ENCODE measurements around the gene IL17RE. TPM values are rescaled to one million over a fixed set of nuclear protein-coding genes. Genes with fewer than 3 reads are reported as not detected.

The IL17RE gene
- total RNA-seq, 3 donors from 2014 or later, result 41.8 to 116 (median 82.8) TPM

DNA sequence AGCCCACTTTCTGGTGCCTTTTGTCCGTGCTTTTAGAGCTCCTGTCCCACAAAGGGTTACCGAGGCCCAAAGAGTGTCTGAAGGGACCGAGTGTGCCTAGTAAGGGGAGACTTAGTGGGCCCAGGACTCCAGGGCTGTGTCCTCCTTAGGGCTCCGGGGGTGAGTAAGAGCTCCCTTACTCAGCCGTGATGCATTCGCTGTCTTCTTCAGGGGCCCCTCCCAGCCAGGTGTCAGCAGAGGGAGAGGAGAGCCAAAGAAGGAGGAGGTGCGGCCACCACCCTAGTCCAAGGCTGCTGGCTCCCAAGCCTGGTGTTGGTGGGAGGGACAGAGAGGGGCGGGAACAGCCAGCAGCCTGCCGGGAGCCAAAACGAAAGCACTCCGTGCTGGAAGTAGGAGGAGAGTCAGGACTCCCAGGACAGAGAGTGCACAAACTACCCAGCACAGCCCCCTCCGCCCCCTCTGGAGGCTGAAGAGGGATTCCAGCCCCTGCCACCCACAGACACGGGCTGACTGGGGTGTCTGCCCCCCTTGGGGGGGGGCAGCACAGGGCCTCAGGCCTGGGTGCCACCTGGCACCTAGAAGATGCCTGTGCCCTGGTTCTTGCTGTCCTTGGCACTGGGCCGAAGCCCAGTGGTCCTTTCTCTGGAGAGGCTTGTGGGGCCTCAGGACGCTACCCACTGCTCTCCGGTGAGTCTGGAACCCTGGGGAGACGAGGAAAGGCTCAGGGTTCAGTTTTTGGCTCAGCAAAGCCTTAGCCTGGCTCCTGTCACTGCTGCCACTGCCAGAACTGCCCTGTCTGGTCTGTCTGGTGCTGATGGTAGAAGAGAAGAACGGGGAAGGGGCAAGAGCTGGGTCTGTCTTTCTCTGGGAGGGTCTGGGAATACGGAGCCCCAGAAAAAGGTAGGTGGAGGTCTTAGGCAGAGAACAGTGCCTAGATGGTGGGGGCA lies 14.4 kb downstream of the IL17RE start, which contains the start of gene IL17RC:
IL17RC (plus strand) TSS at position 365 of the 947 bp plus-strand sequence; CDS start at position 583, 218 bp downstream.
- Histone ChIP-seq H3K4me3 (peak within 1 kb of the TSS; percentile 32), H3K36me3 (ENCODE audit: low read depth) (peaks cover 3% of the 10 kb centered on the region), H3K9me3 (no peaks in the 10 kb centered on the region), H3K4me1 (ENCODE audit: low read depth) (peaks cover 35% of the 10 kb centered on the region)
- no peak for TF ChIP-seq CTCF (IDR thresholded peaks at IDR 0.05)
- ATAC-seq (peak; percentile 89), DNase-seq (peak; percentile 90 to 93 (median 91))
- intact Hi-C loops (cut with DNase I, micrococcal nuclease), result no loop called here

DNA sequence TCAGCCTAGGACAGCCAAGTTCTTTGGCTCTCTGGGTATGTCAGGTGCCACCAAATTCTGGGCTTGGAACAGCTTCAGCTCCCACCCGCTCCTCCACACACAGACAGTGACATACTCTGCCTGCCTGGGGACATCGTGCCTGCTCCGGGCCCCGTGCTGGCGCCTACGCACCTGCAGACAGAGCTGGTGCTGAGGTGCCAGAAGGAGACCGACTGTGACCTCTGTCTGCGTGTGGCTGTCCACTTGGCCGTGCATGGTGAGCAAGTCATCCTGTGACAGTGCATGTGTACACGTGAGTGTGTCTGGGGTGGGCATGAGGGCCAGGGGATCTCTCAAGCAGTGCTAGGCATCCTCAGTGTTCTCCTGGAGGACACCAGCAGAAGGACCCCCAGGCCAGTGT lies 15.2 kb downstream of the IL17RE start:
- no peak for ATAC-seq

DNA sequence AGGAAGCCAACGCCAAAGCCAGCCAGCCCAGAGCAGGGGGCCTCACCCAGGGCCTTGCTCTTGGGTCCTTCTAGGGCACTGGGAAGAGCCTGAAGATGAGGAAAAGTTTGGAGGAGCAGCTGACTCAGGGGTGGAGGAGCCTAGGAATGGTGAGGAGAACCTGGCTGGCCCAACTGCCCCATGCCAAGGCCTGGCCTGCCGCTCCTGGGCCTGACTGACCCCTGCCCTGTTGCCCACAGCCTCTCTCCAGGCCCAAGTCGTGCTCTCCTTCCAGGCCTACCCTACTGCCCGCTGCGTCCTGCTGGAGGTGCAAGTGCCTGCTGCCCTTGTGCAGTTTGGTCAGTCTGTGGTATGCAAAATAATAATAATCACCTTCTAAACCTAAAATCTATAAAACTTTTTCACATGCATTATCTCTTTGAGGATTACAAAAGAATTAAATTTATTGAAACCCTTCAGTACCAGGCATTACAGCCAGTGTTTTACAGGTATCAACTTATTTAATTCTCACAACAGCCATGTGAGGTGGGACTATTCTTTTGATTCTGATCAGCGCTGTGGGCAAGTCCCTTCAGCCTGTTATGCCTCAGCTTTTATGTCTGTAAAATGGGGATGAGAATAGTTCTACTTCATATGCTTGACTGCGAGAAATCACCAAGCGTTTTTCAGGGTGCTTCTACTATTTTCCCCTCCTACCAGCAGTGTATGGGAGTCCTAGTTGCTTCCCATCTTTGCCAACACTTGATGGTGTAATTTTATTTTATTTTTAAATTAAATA lies 15.8 kb downstream of the IL17RE start:
- TF ChIP-seq CTCF (IDR thresholded peaks at IDR 0.05), result no peak
- ATAC-seq (no peak), DNase-seq (no peak)
- Histone ChIP-seq H3K4me3 (no peak overlapping the region), H3K9me3 (no peaks in the 10 kb centered on the region), H3K36me3 (ENCODE audit: low read depth) (no peaks in the 10 kb centered on the region), H3K4me1 (ENCODE audit: low read depth) (peaks cover 35% of the 10 kb centered on the region)
- intact Hi-C loops (cut with DNase I, micrococcal nuclease), result no loop called here

More for the DNA sequence above, 15.2 kb downstream of the IL17RE start:
- no peak for TF ChIP-seq CTCF (IDR thresholded peaks at IDR 0.05)
- Histone ChIP-seq H3K9me3 (no peaks in the 10 kb centered on the region), H3K4me3 (no peak overlapping the region), H3K36me3 (ENCODE audit: low read depth) (no peaks in the 10 kb centered on the region), H3K4me1 (ENCODE audit: low read depth) (peaks cover 35% of the 10 kb centered on the region)
- DNase-seq, result no peak
- intact Hi-C loops (cut with DNase I, micrococcal nuclease), result no loop called here

DNA sequence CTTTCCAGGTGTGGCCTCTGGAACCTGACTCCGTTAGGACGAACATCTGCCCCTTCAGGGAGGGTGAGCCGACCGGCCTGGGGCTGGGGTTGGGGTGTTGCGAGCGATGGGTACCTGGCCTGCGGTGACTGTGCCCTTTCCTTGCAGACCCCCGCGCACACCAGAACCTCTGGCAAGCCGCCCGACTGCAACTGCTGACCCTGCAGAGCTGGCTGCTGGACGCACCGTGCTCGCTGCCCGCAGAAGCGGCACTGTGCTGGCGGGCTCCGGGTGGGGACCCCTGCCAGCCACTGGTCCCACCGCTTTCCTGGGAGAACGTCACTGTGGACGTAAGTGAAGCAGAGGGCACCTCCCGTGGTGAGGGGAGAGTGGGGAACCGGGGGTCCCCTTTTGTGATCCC lies 25.5 kb downstream of the IL17RE start:
- Histone ChIP-seq H3K36me3 (ENCODE audit: low read depth) (no peaks in the 10 kb centered on the region), H3K4me3 (no peak overlapping the region), H3K4me1 (ENCODE audit: low read depth) (peaks cover 8% of the 10 kb centered on the region), H3K9me3 (no peaks in the 10 kb centered on the region)
- no peak for ATAC-seq
- DNase-seq, result no peak
- intact Hi-C loops (cut with DNase I, micrococcal nuclease), result no loop called here
- no peak for TF ChIP-seq CTCF (IDR thresholded peaks at IDR 0.05)

DNA sequence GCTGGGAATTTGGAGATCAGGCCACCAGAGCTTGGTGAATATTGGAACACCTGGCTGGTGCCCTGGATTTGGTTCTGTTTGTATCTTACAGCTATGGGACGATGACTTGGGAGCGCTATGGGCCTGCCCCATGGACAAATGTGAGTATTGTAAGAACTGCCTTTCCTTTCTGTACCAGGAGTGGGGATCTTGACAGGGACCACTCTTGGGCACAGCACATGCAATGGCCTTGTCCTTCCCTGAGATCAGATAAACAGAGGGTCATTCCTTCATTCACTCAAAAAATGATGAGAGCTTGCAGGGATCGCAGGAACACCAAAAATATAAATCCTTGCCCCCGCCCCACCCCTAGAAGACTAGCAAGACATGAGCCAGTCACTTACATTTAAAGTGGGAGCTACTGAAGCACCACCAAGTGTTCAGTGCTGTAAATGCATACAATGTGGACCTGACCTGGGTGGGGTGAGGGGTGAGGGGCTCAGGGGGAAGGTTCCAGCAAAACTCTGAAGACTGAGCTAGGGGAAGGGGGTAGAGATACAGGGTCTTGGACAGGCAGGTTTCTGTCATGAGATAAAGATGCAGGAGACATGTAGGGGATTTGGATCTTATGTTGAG lies 28.3 kb downstream of the IL17RE start:
- Histone ChIP-seq H3K36me3 (ENCODE audit: low read depth) (no peaks in the 10 kb centered on the region), H3K4me1 (ENCODE audit: low read depth) (peaks cover 22% of the 10 kb centered on the region), H3K9me3 (no peaks in the 10 kb centered on the region), H3K4me3 (no peak overlapping the region)
- TF ChIP-seq CTCF (IDR thresholded peaks at IDR 0.05), result no peak
- ATAC-seq, result no peak
- intact Hi-C loops (cut with DNase I, micrococcal nuclease), result no loop called here
- no peak for DNase-seq

All from mucosa of descending colon (tissue), 3 donors.